ENCODE data around the gene C1QBP.
A peak's percentile ranks its signal among the peaks of the same experiment; 100 is the strongest.
"Not testable (repeated sequence)": the region's sequence is repeated elsewhere in the genome, so short reads cannot be mapped to it uniquely, and the experiment has no call there.

Gene C1QBP

DNA sequence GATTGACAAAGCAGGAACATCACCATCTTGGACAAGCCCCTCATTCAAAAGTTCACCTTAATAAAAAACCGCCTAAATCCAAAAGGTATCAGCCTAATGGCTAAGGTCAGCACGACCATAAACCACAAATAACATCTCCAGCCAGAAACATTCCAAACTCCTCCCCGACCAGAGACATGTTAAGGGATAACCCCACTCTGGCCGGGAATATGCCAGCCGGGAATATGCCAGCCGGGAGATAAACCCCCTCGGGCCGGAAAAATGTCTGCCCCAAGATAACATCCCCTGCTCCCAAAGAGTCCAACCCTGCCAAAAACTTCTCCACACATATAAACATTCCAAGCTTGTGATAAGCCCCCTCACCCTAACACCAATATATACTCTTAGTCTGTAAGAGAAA, 28.5 kb upstream of the C1QBP start:
- no peaks in the 10 kb centered on the region for H3K27me3 ChIP-seq (ENCODE audit: control insufficient read depth, insufficient read depth, low read length)
- peaks cover 15% of the 10 kb centered on the region for H3K36me3 ChIP-seq (ENCODE audit: insufficient read depth, low read length)
- H3K9me3 ChIP-seq (replicated peaks; ENCODE audit: low read length), result no peaks in the 10 kb centered on the region
- peaks cover 14% of the 10 kb centered on the region for H3K4me1 ChIP-seq (ENCODE audit: control insufficient read depth, insufficient read depth, low read length)
- H3K4me2 ChIP-seq (ENCODE audit: low read length), result peak overlapping the region; percentile 95
- H3K4me3 ChIP-seq (ENCODE audit: low read length), result peak overlapping the region; percentile 99
- H3K9ac ChIP-seq (ENCODE audit: low read depth, low read length), result peak overlapping the region; percentile 89

GRCh38 chr17:5466295-5466694, 27.3 kb upstream of the C1QBP start:
- no peak overlapping the region for H3K4me3 ChIP-seq (ENCODE audit: low read length)
- H3K27me3 ChIP-seq (ENCODE audit: control insufficient read depth, insufficient read depth, low read length), result no peaks in the 10 kb centered on the region
- no peaks in the 10 kb centered on the region for H3K9me3 ChIP-seq (replicated peaks; ENCODE audit: low read length)
- H3K4me2 ChIP-seq (ENCODE audit: low read length), result peak overlapping the region; percentile 95
- H3K9ac ChIP-seq (ENCODE audit: low read depth, low read length), result no peak overlapping the region
- peaks cover 9% of the 10 kb centered on the region for H3K36me3 ChIP-seq (ENCODE audit: insufficient read depth, low read length)
- H3K4me1 ChIP-seq (ENCODE audit: control insufficient read depth, insufficient read depth, low read length), result peaks cover 14% of the 10 kb centered on the region

GRCh38 chr17:5464717-5465507, 26.0 kb upstream of the C1QBP start:
- Histone ChIP-seq H3K4me2 (ENCODE audit: low read length) (no peak overlapping the region), H3K36me3 (ENCODE audit: insufficient read depth, low read length) (peaks cover 9% of the 10 kb centered on the region), H3K9me3 (replicated peaks; ENCODE audit: low read length) (no peaks in the 10 kb centered on the region), H3K9ac (ENCODE audit: low read depth, low read length) (no peak overlapping the region), H3K4me1 (ENCODE audit: control insufficient read depth, insufficient read depth, low read length) (peaks cover 14% of the 10 kb centered on the region), H3K27me3 (ENCODE audit: control insufficient read depth, insufficient read depth, low read length) (no peaks in the 10 kb centered on the region), H3K4me3 (ENCODE audit: low read length) (no peak overlapping the region)

DNA sequence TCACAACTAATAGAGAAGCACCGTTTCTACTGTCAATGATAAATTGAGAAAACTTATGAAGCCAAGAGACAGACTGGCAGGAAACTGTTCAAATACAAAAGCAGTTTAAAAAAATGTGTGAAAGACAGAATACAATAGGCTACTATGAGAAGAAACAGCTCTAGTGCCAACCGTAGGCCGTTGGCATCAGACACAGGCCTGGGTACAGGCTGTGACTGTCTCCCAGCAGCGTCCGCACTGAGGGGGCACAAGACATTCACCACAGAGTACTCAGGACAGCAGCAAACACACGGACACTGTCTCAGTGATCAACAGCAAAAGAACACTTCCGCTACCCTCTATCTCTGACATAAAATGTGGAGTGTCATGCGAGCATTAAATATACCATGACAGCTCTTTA, 7.8 kb upstream of the C1QBP start:
- H3K9me3 ChIP-seq (replicated peaks; ENCODE audit: low read length), result no peaks in the 10 kb centered on the region
- H3K4me1 ChIP-seq (ENCODE audit: control insufficient read depth, insufficient read depth, low read length), result no peaks in the 10 kb centered on the region
- peaks cover 49% of the 10 kb centered on the region for H3K36me3 ChIP-seq (ENCODE audit: insufficient read depth, low read length)
- no peak overlapping the region for H3K4me3 ChIP-seq (ENCODE audit: low read length)
- no peaks in the 10 kb centered on the region for H3K27me3 ChIP-seq (ENCODE audit: control insufficient read depth, insufficient read depth, low read length)
- H3K4me2 ChIP-seq (ENCODE audit: low read length), result no peak overlapping the region
- no peak overlapping the region for H3K9ac ChIP-seq (ENCODE audit: low read depth, low read length)

GRCh38 chr17:5444209-5444608, 5.3 kb upstream of the C1QBP start:
- Histone ChIP-seq H3K9me3 (replicated peaks; ENCODE audit: low read length) (no peaks in the 10 kb centered on the region), H3K9ac (ENCODE audit: low read depth, low read length) (no peak overlapping the region), H3K27me3 (ENCODE audit: control insufficient read depth, insufficient read depth, low read length) (no peaks in the 10 kb centered on the region), H3K4me2 (ENCODE audit: low read length) (no peak overlapping the region), H3K4me3 (ENCODE audit: low read length) (no peak overlapping the region), H3K4me1 (ENCODE audit: control insufficient read depth, insufficient read depth, low read length) (peaks cover 5% of the 10 kb centered on the region), H3K36me3 (ENCODE audit: insufficient read depth, low read length) (peaks cover 35% of the 10 kb centered on the region)

DNA sequence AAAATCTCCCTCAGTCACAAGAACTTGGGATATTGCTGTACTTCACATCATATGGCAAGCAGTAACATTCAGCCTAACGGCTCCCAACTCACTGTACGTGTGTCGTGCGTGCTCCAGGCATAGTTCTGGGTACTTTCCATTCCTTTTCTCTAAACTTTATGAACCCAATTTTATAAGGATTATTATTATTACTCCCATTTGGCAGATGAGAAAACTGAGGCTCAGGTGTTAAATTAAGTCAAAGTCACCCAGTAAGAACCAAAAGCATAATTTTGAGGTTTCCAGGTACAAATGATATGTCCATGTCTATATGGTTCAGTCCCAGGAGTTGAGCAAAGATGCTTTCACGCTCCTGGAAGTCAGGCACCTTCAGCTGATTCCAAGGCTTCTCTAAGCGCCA, 4.8 kb upstream of the C1QBP start:
- no peak overlapping the region for H3K4me2 ChIP-seq (ENCODE audit: low read length)
- H3K9ac ChIP-seq (ENCODE audit: low read depth, low read length), result no peak overlapping the region
- H3K27me3 ChIP-seq (ENCODE audit: control insufficient read depth, insufficient read depth, low read length), result no peaks in the 10 kb centered on the region
- peaks cover 33% of the 10 kb centered on the region for H3K36me3 ChIP-seq (ENCODE audit: insufficient read depth, low read length)
- peaks cover 5% of the 10 kb centered on the region for H3K4me1 ChIP-seq (ENCODE audit: control insufficient read depth, insufficient read depth, low read length)
- no peaks in the 10 kb centered on the region for H3K9me3 ChIP-seq (replicated peaks; ENCODE audit: low read length)
- no peak overlapping the region for H3K4me3 ChIP-seq (ENCODE audit: low read length)

GRCh38 chr17:5439446-5439764, 450 bp upstream of the C1QBP start:
- Histone ChIP-seq H3K36me3 (ENCODE audit: insufficient read depth, low read length) (peaks cover 41% of the 10 kb centered on the region), H3K9me3 (replicated peaks; ENCODE audit: low read length) (no peaks in the 10 kb centered on the region), H3K4me3 (ENCODE audit: low read length) (peak overlapping the region; percentile 93), H3K27me3 (ENCODE audit: control insufficient read depth, insufficient read depth, low read length) (no peaks in the 10 kb centered on the region), H3K4me1 (ENCODE audit: control insufficient read depth, insufficient read depth, low read length) (peaks cover 17% of the 10 kb centered on the region), H3K9ac (ENCODE audit: low read depth, low read length) (peak overlapping the region; percentile 22), H3K4me2 (ENCODE audit: low read length) (peak overlapping the region; percentile 75)

- peaks cover 43% of the 10 kb centered on the region for H3K36me3 ChIP-seq (ENCODE audit: insufficient read depth, low read length)
- H3K4me2 ChIP-seq (ENCODE audit: low read length), result peak overlapping the region; percentile 92
- H3K27me3 ChIP-seq (ENCODE audit: control insufficient read depth, insufficient read depth, low read length), result no peaks in the 10 kb centered on the region
- no peaks in the 10 kb centered on the region for H3K9me3 ChIP-seq (replicated peaks; ENCODE audit: low read length)
- peak overlapping the region; percentile 93 for H3K4me3 ChIP-seq (ENCODE audit: low read length)
- H3K9ac ChIP-seq (ENCODE audit: low read depth, low read length), result peak overlapping the region; percentile 94
- peaks cover 17% of the 10 kb centered on the region for H3K4me1 ChIP-seq (ENCODE audit: control insufficient read depth, insufficient read depth, low read length)
Measured at GRCh38 chr17:5437721-5438317, 1.1 kb downstream of the C1QBP start.

GRCh38 chr17:5435781-5436315, 3.1 kb downstream of the C1QBP start:
- not testable (repeated sequence) for H3K4me2 ChIP-seq (ENCODE audit: low read length); H3K9me3 ChIP-seq (replicated peaks; ENCODE audit: low read length)

DNA sequence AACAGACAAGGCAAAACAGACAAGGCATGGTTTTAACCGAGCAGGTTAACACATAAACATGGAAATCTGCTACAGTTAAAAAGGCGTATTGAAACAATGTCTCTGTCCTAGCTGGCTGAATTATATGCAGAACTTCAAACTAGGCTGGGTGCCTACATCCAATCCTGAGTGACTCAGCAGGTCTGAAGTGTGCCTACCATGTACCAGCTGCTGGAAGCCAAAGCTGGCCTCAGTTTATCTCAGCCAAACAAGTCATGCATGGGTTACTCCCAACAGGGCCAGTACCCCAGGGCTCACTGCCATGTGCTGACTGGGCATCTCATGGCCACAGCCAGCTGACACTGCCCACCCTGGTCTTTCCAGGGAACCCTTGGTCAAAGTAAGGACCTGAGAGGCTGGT, 4.0 kb downstream of the C1QBP start:
- peaks cover 17% of the 10 kb centered on the region for H3K4me1 ChIP-seq (ENCODE audit: control insufficient read depth, insufficient read depth, low read length)
- H3K4me2 ChIP-seq (ENCODE audit: low read length), result no peak overlapping the region
- no peaks in the 10 kb centered on the region for H3K27me3 ChIP-seq (ENCODE audit: control insufficient read depth, insufficient read depth, low read length)
- H3K9ac ChIP-seq (ENCODE audit: low read depth, low read length), result no peak overlapping the region
- no peaks in the 10 kb centered on the region for H3K9me3 ChIP-seq (replicated peaks; ENCODE audit: low read length)
- H3K36me3 ChIP-seq (ENCODE audit: insufficient read depth, low read length), result peaks cover 69% of the 10 kb centered on the region
- no peak overlapping the region for H3K4me3 ChIP-seq (ENCODE audit: low read length)

More at GRCh38 chr17:5435781-5436315, 3.1 kb downstream of the C1QBP start:
- not testable (repeated sequence) for H3K9ac ChIP-seq (ENCODE audit: low read depth, low read length); H3K4me3 ChIP-seq (ENCODE audit: low read length); H3K27me3 ChIP-seq (ENCODE audit: control insufficient read depth, insufficient read depth, low read length)
- peaks cover 17% of the 10 kb centered on the region for H3K4me1 ChIP-seq (ENCODE audit: control insufficient read depth, insufficient read depth, low read length)
- peaks cover 61% of the 10 kb centered on the region for H3K36me3 ChIP-seq (ENCODE audit: insufficient read depth, low read length)

DNA sequence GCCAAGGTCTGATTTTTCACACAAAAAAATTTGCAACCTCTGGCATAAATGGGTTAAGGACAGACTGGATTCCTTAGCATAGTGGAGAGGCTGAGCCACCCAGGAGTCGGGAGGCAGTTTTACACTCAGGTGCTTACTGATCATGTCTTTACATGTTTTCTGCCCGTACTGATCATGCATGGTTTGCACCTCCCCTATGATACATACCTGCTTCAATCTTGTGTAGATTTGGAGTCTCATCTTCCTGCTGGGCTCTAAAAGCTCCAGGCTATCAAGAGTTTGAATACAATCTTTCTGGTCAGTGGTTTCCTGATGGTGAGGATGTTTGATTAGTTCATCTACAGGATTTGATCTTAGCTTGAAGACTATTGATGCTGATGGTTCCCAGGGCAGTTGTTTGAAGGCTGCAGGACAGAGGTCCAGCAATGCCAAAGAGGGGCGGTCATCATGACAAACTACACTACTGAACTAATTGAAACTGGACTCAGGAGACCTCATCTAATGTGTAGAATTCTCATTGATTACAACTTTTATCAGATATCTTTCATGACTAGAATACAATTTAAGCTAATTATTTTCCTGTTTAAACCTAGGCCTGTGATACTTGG, 6.9 kb downstream of the C1QBP start:
- Histone ChIP-seq H3K4me3 (ENCODE audit: low read length) (no peak overlapping the region), H3K9ac (ENCODE audit: low read depth, low read length) (no peak overlapping the region), H3K36me3 (ENCODE audit: insufficient read depth, low read length) (peaks cover 74% of the 10 kb centered on the region)

More for the DNA sequence above, 6.9 kb downstream of the C1QBP start:
- peaks cover 4% of the 10 kb centered on the region for H3K4me1 ChIP-seq (ENCODE audit: control insufficient read depth, insufficient read depth, low read length)
- H3K27me3 ChIP-seq (ENCODE audit: control insufficient read depth, insufficient read depth, low read length), result no peaks in the 10 kb centered on the region
- no peaks in the 10 kb centered on the region for H3K9me3 ChIP-seq (replicated peaks; ENCODE audit: low read length)
- H3K4me2 ChIP-seq (ENCODE audit: low read length), result no peak overlapping the region

Measured in skeletal muscle satellite cell (primary cell).